HUES48 (cell line): Measurements from ENCODE around the gene NHERF2.

Experiments used
- H3K27ac ChIP-seq: one replicate; pipeline ENCODE4 v1.7.0; 2013; ENCODE audit warnings: low read depth, low read length, inconsistent platforms
- H3K27me3 ChIP-seq: 2 replicates; pipeline ENCODE4 v1.6.1; 2013; ENCODE audit warnings: mild to moderate bottlenecking, low read length; ENCODE audit not compliant: control insufficient read depth, insufficient read depth
- H3K36me3 ChIP-seq: 2 replicates; pipeline ENCODE4 v1.6.1; 2013; ENCODE audit warnings: low read length; ENCODE audit not compliant: control insufficient read depth, insufficient read depth
- H3K4me1 ChIP-seq: 2 replicates; pipeline ENCODE4 v1.6.1; 2013; ENCODE audit warnings: mild to moderate bottlenecking, low read length; ENCODE audit not compliant: control insufficient read depth, insufficient read depth
- H3K4me3 ChIP-seq: 2 replicates; pipeline ENCODE4 v1.5.1; 2013; ENCODE audit warnings: mild to moderate bottlenecking, low read depth, low read length
- H3K9ac ChIP-seq: 2 replicates; pipeline ENCODE4 v1.6.1; 2013; ENCODE audit warnings: mild to moderate bottlenecking, low read depth, low read length, moderate library complexity
- H3K9me3 ChIP-seq: 2 replicates; pipeline ENCODE4 v1.6.1; 2013; ENCODE audit warnings: low read length; ENCODE audit not compliant: control insufficient read depth, insufficient read depth

Gene NHERF2

GRCh38 chr16:2045965-2046892, 19.5 kb downstream of the NHERF2 start:
- peaks cover 19% of the 10 kb centered on the region for H3K36me3 ChIP-seq
- H3K9me3 ChIP-seq: no peaks in the 10 kb centered on the region
- H3K27ac ChIP-seq: no peak overlapping the region
- H3K4me1 ChIP-seq: peaks cover 7% of the 10 kb centered on the region
- no peaks in the 10 kb centered on the region for H3K27me3 ChIP-seq
- peak overlapping the region; percentile 93 for H3K4me3 ChIP-seq
- H3K9ac ChIP-seq: no peak overlapping the region

- peak overlapping the region; percentile 93 for H3K4me3 ChIP-seq
- H3K4me1 ChIP-seq: peaks cover 7% of the 10 kb centered on the region
- H3K27me3 ChIP-seq: no peaks in the 10 kb centered on the region
- H3K9ac ChIP-seq: peak overlapping the region; percentile 61
- peaks cover 24% of the 10 kb centered on the region for H3K36me3 ChIP-seq
- H3K9me3 ChIP-seq: no peaks in the 10 kb centered on the region
- H3K27ac ChIP-seq: peak overlapping the region; percentile 47
These were observed 20.2 kb downstream of the NHERF2 start for GRCh38 chr16:2046893-2047329.

GRCh38 chr16:2047330-2048115, 20.8 kb downstream of the NHERF2 start, which contains the start of the genes NTHL1 and TSC2:
Gene NTHL1 (minus strand): TSS chr16:2047834. CDS start chr16:2047823, 11 bp downstream.
Gene TSC2 (plus strand): TSS chr16:2047985. CDS start chr16:2048616, 631 bp downstream.
- Histone ChIP-seq H3K27me3 (no peaks in the 10 kb centered on the region), H3K4me1 (peaks cover 7% of the 10 kb centered on the region), H3K9me3 (no peaks in the 10 kb centered on the region), H3K9ac (peak within 1 kb of the TSS; percentile 61), H3K27ac (peak within 1 kb of the TSS; percentile 47), H3K4me3 (peak within 1 kb of the TSS; percentile 93), H3K36me3 (peaks cover 31% of the 10 kb centered on the region)

- Histone ChIP-seq H3K27ac (no peak overlapping the region), H3K36me3 (peaks cover 36% of the 10 kb centered on the region), H3K27me3 (no peaks in the 10 kb centered on the region), H3K9ac (peak overlapping the region; percentile 56; the same call in 1 of the 2 replicates), H3K4me3 (peak overlapping the region; percentile 93), H3K9me3 (no peaks in the 10 kb centered on the region), H3K4me1 (peaks cover 7% of the 10 kb centered on the region)
These were observed 21.4 kb downstream of the NHERF2 start for GRCh38 chr16:2048116-2048543.

GRCh38 chr16:2053211-2053610, 26.5 kb downstream of the NHERF2 start:
- H3K4me3 ChIP-seq: no peak overlapping the region
- H3K9me3 ChIP-seq: no peaks in the 10 kb centered on the region
- H3K27ac ChIP-seq: no peak overlapping the region
- no peak overlapping the region for H3K9ac ChIP-seq
- peaks cover 4% of the 10 kb centered on the region; the same call in 1 of the 2 replicates for H3K4me1 ChIP-seq
- peaks cover 58% of the 10 kb centered on the region for H3K36me3 ChIP-seq
- H3K27me3 ChIP-seq: no peaks in the 10 kb centered on the region

- H3K9me3 ChIP-seq: no peaks in the 10 kb centered on the region
- peaks cover 64% of the 10 kb centered on the region for H3K36me3 ChIP-seq
- no peaks in the 10 kb centered on the region for H3K27me3 ChIP-seq
- H3K4me1 ChIP-seq: no peaks in the 10 kb centered on the region
- H3K4me3 ChIP-seq: no peak overlapping the region
- no peak overlapping the region for H3K27ac ChIP-seq
- H3K9ac ChIP-seq: no peak overlapping the region
These were observed 27.2 kb downstream of the NHERF2 start for GRCh38 chr16:2053897-2054296.

GRCh38 chr16:2054543-2055245, 28.0 kb downstream of the NHERF2 start:
- no peak overlapping the region for H3K4me3 ChIP-seq
- H3K36me3 ChIP-seq: peaks cover 64% of the 10 kb centered on the region
- H3K4me1 ChIP-seq: no peaks in the 10 kb centered on the region
- no peaks in the 10 kb centered on the region for H3K27me3 ChIP-seq
- no peak overlapping the region for H3K9ac ChIP-seq
- H3K9me3 ChIP-seq: no peaks in the 10 kb centered on the region
- H3K27ac ChIP-seq: no peak overlapping the region

GRCh38 chr16:2056077-2056476, 29.4 kb downstream of the NHERF2 start:
- peaks cover 63% of the 10 kb centered on the region for H3K36me3 ChIP-seq
- no peaks in the 10 kb centered on the region for H3K27me3 ChIP-seq
- H3K4me3 ChIP-seq: no peak overlapping the region
- H3K9ac ChIP-seq: no peak overlapping the region
- H3K9me3 ChIP-seq: no peaks in the 10 kb centered on the region
- H3K27ac ChIP-seq: no peak overlapping the region
- H3K4me1 ChIP-seq: no peaks in the 10 kb centered on the region

GRCh38 chr16:2056681-2057407, 30.1 kb downstream of the NHERF2 start:
- Histone ChIP-seq H3K27ac (no peak overlapping the region), H3K27me3 (no peaks in the 10 kb centered on the region), H3K36me3 (peaks cover 57% of the 10 kb centered on the region), H3K4me1 (no peaks in the 10 kb centered on the region), H3K4me3 (no peak overlapping the region), H3K9me3 (no peaks in the 10 kb centered on the region), H3K9ac (no peak overlapping the region)

GRCh38 chr16:2057438-2057837, 30.7 kb downstream of the NHERF2 start:
- H3K27ac ChIP-seq: no peak overlapping the region
- H3K4me1 ChIP-seq: no peaks in the 10 kb centered on the region
- H3K9me3 ChIP-seq: no peaks in the 10 kb centered on the region
- no peaks in the 10 kb centered on the region for H3K27me3 ChIP-seq
- no peak overlapping the region for H3K9ac ChIP-seq
- H3K36me3 ChIP-seq: peaks cover 52% of the 10 kb centered on the region
- no peak overlapping the region for H3K4me3 ChIP-seq
